Trophoblast cell (in vitro differentiated cells and primary cell): ENCODE data around the gene CRYM.
A peak's percentile ranks its signal among the peaks of the same experiment; 100 is the strongest.

Experiments used
- DNase-seq, 2 donors: peaks; one replicate each; pipeline ENCODE4 v3.0.0-alpha.2; 2016
- H2AFZ ChIP-seq: 2 replicates; pipeline ENCODE4 v1.6.1; 2013; ENCODE audit warnings: low read length, moderate library complexity, mild to moderate bottlenecking; ENCODE audit not compliant: insufficient read depth, poor library complexity
- H2AK5ac ChIP-seq: 2 replicates; pipeline ENCODE4 v1.6.1; 2013; ENCODE audit warnings: mild to moderate bottlenecking, low read length
- H2BK120ac ChIP-seq: 2 replicates; pipeline ENCODE4 v1.6.1; 2013; ENCODE audit warnings: low read length, mild to moderate bottlenecking, moderate library complexity; ENCODE audit not compliant: insufficient read depth, poor library complexity
- H2BK12ac ChIP-seq: 2 replicates; pipeline ENCODE4 v1.6.1; 2013; ENCODE audit warnings: mild to moderate bottlenecking, low read length, moderate library complexity
- H2BK5ac ChIP-seq: 2 replicates; pipeline ENCODE4 v1.6.1; 2013; ENCODE audit warnings: low read length, low read depth, moderate library complexity, mild to moderate bottlenecking; ENCODE audit not compliant: poor library complexity
- H3K14ac ChIP-seq: 2 replicates; pipeline ENCODE4 v1.6.1; 2013; ENCODE audit warnings: mild to moderate bottlenecking, low read length
- H3K18ac ChIP-seq: 2 replicates; pipeline ENCODE4 v1.6.1; 2013; ENCODE audit warnings: mild to moderate bottlenecking, low read length
- H3K23ac ChIP-seq: 2 replicates; pipeline ENCODE4 v1.6.1; 2013; ENCODE audit warnings: low read length
- H3K27ac ChIP-seq: 2 replicates; pipeline ENCODE4 v1.5.1; 2013; ENCODE audit warnings: low read depth, mild to moderate bottlenecking, inconsistent platforms, low read length, moderate library complexity
- H3K27me3 ChIP-seq: 2 replicates; pipeline ENCODE4 v1.6.1; 2013; ENCODE audit warnings: inconsistent platforms, mild to moderate bottlenecking, low read length, moderate library complexity; ENCODE audit not compliant: insufficient read depth
- H3K36me3 ChIP-seq, 2 experiments: 1 replicate in 1 of 2; 2 replicates in 1 of 2; pipeline ENCODE4 v1.6.1; 2013; ENCODE audit warnings: low read length in 2 of 2, mild to moderate bottlenecking in 2 of 2, moderate library complexity in 1 of 2; ENCODE audit not compliant: insufficient read depth in 2 of 2, control insufficient read depth in 1 of 2
- H3K4ac ChIP-seq: 2 replicates; pipeline ENCODE4 v1.6.1; 2013; ENCODE audit warnings: low read depth, mild to moderate bottlenecking, low read length, moderate library complexity
- H3K4me1 ChIP-seq, 2 experiments: 1 replicate in 1 of 2; 2 replicates in 1 of 2; pipeline ENCODE4 v1.6.1; 2013; ENCODE audit warnings: low read length in 2 of 2, mild to moderate bottlenecking in 2 of 2, moderate library complexity in 1 of 2; ENCODE audit not compliant: insufficient read depth in 2 of 2, control insufficient read depth in 1 of 2
- H3K4me2 ChIP-seq: 2 replicates; pipeline ENCODE4 v1.6.1; 2013; ENCODE audit warnings: inconsistent platforms, mild to moderate bottlenecking, low read length, moderate library complexity
- H3K4me3 ChIP-seq: 2 replicates; pipeline ENCODE4 v1.5.1; 2013; ENCODE audit warnings: mild to moderate bottlenecking, low read depth, low read length, inconsistent platforms
- H3K79me1 ChIP-seq: one replicate; pipeline ENCODE4 v1.6.1; 2013; ENCODE audit warnings: low read length
- H3K79me2 ChIP-seq: 2 replicates; pipeline ENCODE4 v1.6.1; 2013; ENCODE audit warnings: low read length, mild to moderate bottlenecking; ENCODE audit not compliant: control insufficient read depth, insufficient read depth, poor library complexity
- H3K9ac ChIP-seq: 2 replicates; pipeline ENCODE4 v1.6.1; 2013; ENCODE audit warnings: mild to moderate bottlenecking, low read length
- H3K9me3 ChIP-seq: 2 replicates; pipeline ENCODE4 v1.6.1; 2013; ENCODE audit warnings: low read depth, mild to moderate bottlenecking, control low read depth, inconsistent platforms, low read length; ENCODE audit not compliant: insufficient read depth
- H4K12ac ChIP-seq: 2 replicates; pipeline ENCODE4 v1.6.1; 2013; ENCODE audit warnings: low read depth, mild to moderate bottlenecking, low read length, moderate library complexity
- H4K8ac ChIP-seq: 2 replicates; pipeline ENCODE4 v1.6.1; 2013; ENCODE audit warnings: low read depth, mild to moderate bottlenecking, low read length, moderate library complexity
- H4K91ac ChIP-seq: one replicate; pipeline ENCODE4 v1.6.1; 2013; ENCODE audit warnings: low read depth, mild to moderate bottlenecking, low read length, moderate library complexity
- WGBS: extraction: QIAGEN DNeasy Blood & Tissue Kit; methylation state at CpG from one replicate; pipeline ENCODE4 v1.1.7; 2013; ENCODE audit warnings: missing lambda C conversion rate; ENCODE audit not compliant: insufficient read length, insufficient coverage; ENCODE audit errors: extremely low coverage; 5-methylcytosine and 5-hydroxymethylcytosine counted together

The CRYM gene

DNA sequence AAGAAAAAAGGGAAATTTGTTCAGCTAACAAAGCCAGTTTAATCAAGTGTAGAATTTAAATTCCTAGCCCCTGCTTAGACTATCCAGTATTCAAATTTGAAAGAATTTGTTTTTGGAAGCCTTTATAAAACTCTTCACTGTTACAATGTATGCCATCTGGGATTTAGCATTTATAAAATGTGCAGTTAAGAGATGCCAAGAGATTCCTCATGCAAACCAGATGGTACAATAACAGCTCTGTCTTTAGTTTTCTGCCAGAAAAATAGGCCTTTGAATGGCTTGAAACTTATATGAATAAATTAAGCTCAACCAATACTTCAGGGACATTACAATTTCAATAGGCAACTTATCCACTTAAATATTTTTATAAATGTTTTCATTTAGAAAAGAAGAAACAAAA is 51.3 kb downstream of the CRYM start:
- Histone ChIP-seq H3K27ac (no peak overlapping the region), H3K27me3 (no peaks in the 10 kb centered on the region), H2BK120ac (no peak overlapping the region), H3K4me1 (peaks cover 0 to 3% of the 10 kb centered on the region in 2 experiments), H3K18ac (no peak overlapping the region), H4K8ac (no peak overlapping the region), H2AK5ac (no peak overlapping the region), H3K23ac (no peak overlapping the region), H3K9me3 (no peaks in the 10 kb centered on the region), H3K4ac (no peak overlapping the region), H2BK5ac (no peak overlapping the region), H3K79me2 (no peaks in the 10 kb centered on the region), H3K79me1 (no peaks in the 10 kb centered on the region), H3K4me2 (no peak overlapping the region), H3K36me3 (no peaks in the 10 kb centered on the region), H3K14ac (no peak overlapping the region), H4K12ac (no peak overlapping the region), H3K4me3 (no peak overlapping the region), H4K91ac (no peak overlapping the region), H3K9ac (no peak overlapping the region), H2BK12ac (no peak overlapping the region), H2AFZ (no peak overlapping the region)
- DNase-seq = no peak

DNA sequence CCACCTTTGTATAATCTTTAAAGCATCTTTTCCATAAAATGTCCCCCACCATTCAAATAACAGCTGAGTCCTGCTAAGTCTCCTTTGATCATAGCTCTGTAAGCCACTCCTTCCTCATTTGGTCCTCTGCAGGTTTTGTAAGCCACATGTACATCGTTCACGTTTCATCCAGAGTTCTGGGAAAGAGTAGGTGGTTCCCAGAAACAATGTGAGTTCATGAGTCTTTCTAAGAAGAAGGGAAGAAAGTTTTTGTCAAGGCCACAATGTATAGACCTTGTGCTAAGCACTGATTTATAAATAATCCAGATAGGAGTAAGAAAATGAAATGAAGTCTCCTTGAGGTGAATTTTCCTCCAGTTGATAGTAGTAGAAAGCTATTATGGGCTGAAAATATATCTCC is 53.3 kb downstream of the CRYM start:
- no peak overlapping the region for H3K4me2 ChIP-seq
- peaks cover 0 to 3% of the 10 kb centered on the region in 2 experiments for H3K4me1 ChIP-seq
- H3K79me2 ChIP-seq = no peaks in the 10 kb centered on the region
- H3K27me3 ChIP-seq = no peaks in the 10 kb centered on the region
- H3K9me3 ChIP-seq = no peaks in the 10 kb centered on the region
- no peak overlapping the region for H3K27ac ChIP-seq
- no peak overlapping the region for H3K18ac ChIP-seq
- no CpG with 5 or more reads among the region's 2 CpGs for WGBS
- H4K91ac ChIP-seq = no peak overlapping the region
- no peak overlapping the region for H2BK120ac ChIP-seq
- no peak overlapping the region for H2BK12ac ChIP-seq
- no peak for DNase-seq
- no peak overlapping the region for H2AK5ac ChIP-seq
- H4K12ac ChIP-seq = no peak overlapping the region
- no peak overlapping the region for H2AFZ ChIP-seq
- H2BK5ac ChIP-seq = no peak overlapping the region
- H3K14ac ChIP-seq = no peak overlapping the region
- H3K4ac ChIP-seq = no peak overlapping the region
- no peak overlapping the region for H4K8ac ChIP-seq
- no peak overlapping the region for H3K9ac ChIP-seq
- no peaks in the 10 kb centered on the region for H3K79me1 ChIP-seq
- no peaks in the 10 kb centered on the region for H3K36me3 ChIP-seq
- no peak overlapping the region for H3K4me3 ChIP-seq
- H3K23ac ChIP-seq = no peak overlapping the region

DNA sequence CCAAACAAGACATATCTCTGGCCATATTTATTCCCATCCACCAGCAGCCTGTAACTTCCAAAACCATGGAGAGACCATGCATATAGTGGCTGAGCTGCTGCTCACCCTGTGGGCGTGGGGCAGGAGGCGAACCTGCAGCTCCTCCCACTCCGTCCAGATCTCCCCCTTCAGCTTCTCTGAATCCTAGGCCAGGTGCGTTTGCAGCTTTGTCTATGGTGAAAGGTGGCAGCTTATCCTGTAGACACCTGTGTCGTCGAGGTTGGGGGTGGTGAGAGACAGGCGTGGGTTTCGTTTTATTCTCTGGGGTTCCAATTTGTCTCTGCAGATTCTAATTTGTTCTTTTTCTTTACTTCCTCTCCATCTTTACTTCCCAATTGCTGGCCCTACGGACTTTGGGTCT is 54.3 kb downstream of the CRYM start:
- H2BK12ac ChIP-seq = no peak overlapping the region
- H2AFZ ChIP-seq = no peak overlapping the region
- no peaks in the 10 kb centered on the region for H3K79me1 ChIP-seq
- H2AK5ac ChIP-seq = no peak overlapping the region
- H2BK120ac ChIP-seq = no peak overlapping the region
- WGBS = no CpG with 5 or more reads among the region's 9 CpGs
- no peak overlapping the region for H4K8ac ChIP-seq
- H2BK5ac ChIP-seq = no peak overlapping the region
- H4K91ac ChIP-seq = no peak overlapping the region
- H3K23ac ChIP-seq = no peak overlapping the region
- no peaks in the 10 kb centered on the region for H3K9me3 ChIP-seq
- H3K18ac ChIP-seq = no peak overlapping the region
- no peak overlapping the region for H3K14ac ChIP-seq
- no peak overlapping the region for H3K27ac ChIP-seq
- no peaks in the 10 kb centered on the region for H3K79me2 ChIP-seq
- no peaks in the 10 kb centered on the region for H3K36me3 ChIP-seq
- no peaks in the 10 kb centered on the region for H3K27me3 ChIP-seq
- no peak overlapping the region for H3K9ac ChIP-seq
- no peak overlapping the region for H3K4ac ChIP-seq
- DNase-seq = no peak
- H3K4me1 ChIP-seq = peaks cover 0 to 3% of the 10 kb centered on the region in 2 experiments
- H4K12ac ChIP-seq = no peak overlapping the region
- no peak overlapping the region for H3K4me3 ChIP-seq
- no peak overlapping the region for H3K4me2 ChIP-seq

DNA sequence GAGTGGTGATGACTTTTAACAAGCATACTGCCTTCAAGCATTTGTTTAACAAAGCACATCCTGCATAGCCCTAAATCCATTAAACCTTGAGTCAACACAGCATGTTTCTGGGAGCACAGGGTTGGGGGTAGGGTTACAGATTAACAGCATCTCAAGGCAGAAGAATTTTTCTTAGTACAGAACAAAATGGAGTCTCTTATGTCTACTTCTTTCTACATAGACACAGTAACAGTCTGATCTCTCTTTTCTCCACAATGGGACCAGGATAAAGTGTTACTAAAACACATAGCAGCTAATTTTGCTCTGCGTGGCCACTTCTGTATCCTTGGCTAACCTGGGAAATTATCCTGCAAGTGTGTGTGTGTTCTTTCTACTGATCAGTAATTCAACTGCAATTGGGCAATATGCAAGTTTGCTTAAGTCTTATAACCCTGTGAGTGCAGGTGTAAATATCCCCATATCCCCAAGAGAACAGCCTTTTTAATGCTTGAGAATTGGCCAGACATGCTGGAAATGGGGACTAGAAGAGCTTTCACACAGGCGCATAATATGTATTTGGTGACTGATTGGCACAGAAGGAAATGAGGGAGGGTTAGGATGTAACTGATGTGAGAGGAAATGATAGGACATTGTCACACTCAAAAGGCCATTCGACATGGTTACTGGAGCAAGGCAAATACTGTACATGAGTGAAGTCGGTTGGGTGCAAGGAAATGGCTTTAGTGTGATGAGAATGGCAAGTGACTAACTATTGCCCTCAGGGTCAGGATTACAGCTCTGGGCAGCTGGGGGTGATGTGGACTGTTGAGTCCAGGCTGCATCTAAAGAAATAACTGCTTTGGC is 55.4 kb downstream of the CRYM start:
- DNase-seq = peak; percentile 30 to 45
- Histone ChIP-seq H4K8ac (no peak overlapping the region), H3K36me3 (no peaks in the 10 kb centered on the region), H3K79me2 (no peaks in the 10 kb centered on the region), H2BK12ac (no peak overlapping the region), H3K18ac (no peak overlapping the region), H3K23ac (no peak overlapping the region), H3K4ac (no peak overlapping the region), H2AFZ (no peak overlapping the region), H2BK5ac (no peak overlapping the region), H4K12ac (no peak overlapping the region), H3K27ac (no peak overlapping the region), H2BK120ac (no peak overlapping the region), H3K4me2 (no peak overlapping the region), H3K14ac (no peak overlapping the region), H4K91ac (no peak overlapping the region), H3K4me3 (no peak overlapping the region), H3K27me3 (no peaks in the 10 kb centered on the region), H3K79me1 (no peaks in the 10 kb centered on the region), H3K9ac (no peak overlapping the region), H3K9me3 (no peaks in the 10 kb centered on the region), H2AK5ac (no peak overlapping the region), H3K4me1 (peaks cover 0 to 3% of the 10 kb centered on the region in 2 experiments)
- WGBS = no CpG with 5 or more reads among the region's 4 CpGs
